Sigmoid colon (tissue), 4 donors: ENCODE measurements around the gene XIRP2.

ENCODE experiments used
- EP300 ChIP-seq, 4 donors: sonication (generic); formaldehyde crosslinking; IDR thresholded peaks; one replicate each; pipeline ENCODE4 v1.6.1; 2017; ENCODE audit warnings: antibody characterized with exemption in 4 of 4
- POLR2A ChIP-seq, 2 donors: fragments of 450-650 bp; IDR thresholded peaks; one replicate each; pipeline ENCODE4 v1.6.1; 2016; ENCODE audit warnings: antibody characterized with exemption in 2 of 2, mild to moderate bottlenecking in 2 of 2, moderate library complexity in 2 of 2
- POLR2AphosphoS5 ChIP-seq, 4 donors: sonication (generic); formaldehyde crosslinking; IDR thresholded peaks; one replicate each; pipeline ENCODE4 v1.6.1; 2017; ENCODE audit warnings: antibody characterized with exemption in 4 of 4
- TF ChIP-seq, protein P1 (sequence below), 4 experiments: fragments of 450-650 bp in 3 of 4; fragments of 200-600 bp in 1 of 4; IDR thresholded peaks; one replicate each; pipeline ENCODE4 v1.5.1; 2016 to 2019; ENCODE audit warnings: antibody characterized with exemption in 4 of 4, mild to moderate bottlenecking in 3 of 4, moderate library complexity in 2 of 4

DNA sequence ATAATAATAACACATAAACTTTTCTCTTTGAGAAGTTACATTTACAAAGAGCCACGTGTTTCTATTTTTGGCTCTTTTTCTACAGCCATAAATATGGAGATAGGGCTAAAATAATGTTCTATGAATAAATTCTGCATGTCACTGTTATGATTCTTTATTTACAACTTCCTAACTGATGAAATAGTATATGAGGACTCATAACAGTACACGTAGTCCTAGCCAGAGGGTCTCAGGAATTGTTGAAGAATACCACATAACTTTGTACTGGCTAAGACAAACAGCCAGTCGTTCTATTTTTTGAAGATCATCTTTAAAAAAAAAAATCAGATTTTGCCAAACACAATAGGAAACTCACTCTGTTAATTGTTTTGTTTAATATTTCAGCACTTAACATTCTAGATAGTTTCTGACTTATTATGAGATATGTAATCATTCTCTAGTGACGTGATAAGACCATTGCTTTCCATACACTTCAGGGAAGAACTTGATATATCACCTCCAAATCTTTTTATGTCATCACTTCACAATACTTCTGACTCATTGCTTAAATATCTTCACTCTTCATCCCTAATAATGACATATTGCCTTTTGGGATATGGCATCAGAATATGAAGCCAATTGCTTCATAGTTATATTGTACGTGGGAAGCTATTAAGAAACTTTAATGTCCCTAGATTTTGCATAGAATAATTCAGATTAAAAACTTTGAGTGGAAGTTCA is 256.1 kb downstream of the XIRP2 start:
- TF ChIP-seq, protein P1, sequence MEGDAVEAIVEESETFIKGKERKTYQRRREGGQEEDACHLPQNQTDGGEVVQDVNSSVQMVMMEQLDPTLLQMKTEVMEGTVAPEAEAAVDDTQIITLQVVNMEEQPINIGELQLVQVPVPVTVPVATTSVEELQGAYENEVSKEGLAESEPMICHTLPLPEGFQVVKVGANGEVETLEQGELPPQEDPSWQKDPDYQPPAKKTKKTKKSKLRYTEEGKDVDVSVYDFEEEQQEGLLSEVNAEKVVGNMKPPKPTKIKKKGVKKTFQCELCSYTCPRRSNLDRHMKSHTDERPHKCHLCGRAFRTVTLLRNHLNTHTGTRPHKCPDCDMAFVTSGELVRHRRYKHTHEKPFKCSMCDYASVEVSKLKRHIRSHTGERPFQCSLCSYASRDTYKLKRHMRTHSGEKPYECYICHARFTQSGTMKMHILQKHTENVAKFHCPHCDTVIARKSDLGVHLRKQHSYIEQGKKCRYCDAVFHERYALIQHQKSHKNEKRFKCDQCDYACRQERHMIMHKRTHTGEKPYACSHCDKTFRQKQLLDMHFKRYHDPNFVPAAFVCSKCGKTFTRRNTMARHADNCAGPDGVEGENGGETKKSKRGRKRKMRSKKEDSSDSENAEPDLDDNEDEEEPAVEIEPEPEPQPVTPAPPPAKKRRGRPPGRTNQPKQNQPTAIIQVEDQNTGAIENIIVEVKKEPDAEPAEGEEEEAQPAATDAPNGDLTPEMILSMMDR (IDR thresholded peaks at IDR 0.05) = no peak
- no peak for TF ChIP-seq POLR2AphosphoS5 (IDR thresholded peaks at IDR 0.05)
- no peak for TF ChIP-seq POLR2A (IDR thresholded peaks at IDR 0.05)
- TF ChIP-seq EP300 (IDR thresholded peaks at IDR 0.05) = no peak
